Ishikawa (cell line): Measurements from ENCODE around the gene SPEM2.

ENCODE experiments used
- CEBPB ChIP-seq: IDR thresholded peaks from 2 replicates; pipeline ENCODE4 v1.6.1; 2012
- CREB1 ChIP-seq: IDR thresholded peaks from 2 replicates; pipeline ENCODE4 v1.6.1; 2012; ENCODE audit warnings: low read depth
- EGR1 ChIP-seq: IDR thresholded peaks from 2 replicates; pipeline ENCODE4 v1.6.1; 2012
- EP300 ChIP-seq: IDR thresholded peaks from 2 replicates; pipeline ENCODE4 v1.6.1; 2012; ENCODE audit warnings: borderline replicate concordance
- FOXM1 ChIP-seq: IDR thresholded peaks from 2 replicates; pipeline ENCODE4 v1.6.1; 2012; ENCODE audit warnings: low read depth, borderline replicate concordance
- NFIC ChIP-seq: IDR thresholded peaks from 2 replicates; pipeline ENCODE4 v1.6.1; 2012
- RAD21 ChIP-seq: IDR thresholded peaks from 2 replicates; pipeline ENCODE4 v1.6.1; 2012; ENCODE audit warnings: low read depth
- TAF1 ChIP-seq: IDR thresholded peaks from 2 replicates; pipeline ENCODE4 v1.6.1; 2012; ENCODE audit warnings: low read depth, mild to moderate bottlenecking
- TCF12 ChIP-seq: IDR thresholded peaks from 2 replicates; pipeline ENCODE4 v1.6.1; 2012; ENCODE audit warnings: low read depth
- TEAD4 ChIP-seq: IDR thresholded peaks from 2 replicates; pipeline ENCODE4 v1.6.1; 2012
- YY1 ChIP-seq: IDR thresholded peaks from 2 replicates; pipeline ENCODE4 v1.6.1; 2012; ENCODE audit warnings: low read depth
- ZBTB7A ChIP-seq: IDR thresholded peaks from 2 replicates; pipeline ENCODE4 v1.6.1; 2012; ENCODE audit warnings: low read depth
- TF ChIP-seq, protein P1 (sequence below): IDR thresholded peaks from 2 replicates; pipeline ENCODE4 v1.6.1; 2012
- TF ChIP-seq, protein P2 (sequence below): IDR thresholded peaks from 2 replicates; pipeline ENCODE4 v1.6.1; 2012; ENCODE audit warnings: low read depth, mild to moderate bottlenecking
- TF ChIP-seq, protein P3 (sequence below): IDR thresholded peaks from 2 replicates; pipeline ENCODE4 v1.6.1; 2012

Gene SPEM2

DNA sequence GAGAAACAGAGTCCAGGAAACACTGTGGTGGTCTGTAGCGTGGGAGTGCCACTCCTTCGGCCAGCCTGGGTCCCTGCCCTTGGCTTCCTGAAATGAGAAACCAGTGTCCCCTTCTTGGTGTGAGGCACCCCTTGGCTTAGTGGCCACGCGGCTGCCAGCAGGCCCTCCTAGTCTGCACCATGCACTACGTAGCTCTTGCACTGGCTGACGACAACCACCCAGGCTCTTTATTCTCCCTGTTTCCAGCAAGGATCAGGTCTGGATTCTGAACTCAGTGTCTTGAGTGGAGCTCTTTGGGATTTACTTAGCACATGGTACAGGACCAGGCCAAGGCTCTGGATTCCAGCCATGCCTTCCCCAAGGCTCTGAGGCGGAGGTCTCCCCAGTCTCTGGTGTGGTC lies 2.1 kb downstream of the SPEM2 start:
- TF ChIP-seq RAD21 (no peak), TEAD4 (no peak), NFIC (no peak)

DNA sequence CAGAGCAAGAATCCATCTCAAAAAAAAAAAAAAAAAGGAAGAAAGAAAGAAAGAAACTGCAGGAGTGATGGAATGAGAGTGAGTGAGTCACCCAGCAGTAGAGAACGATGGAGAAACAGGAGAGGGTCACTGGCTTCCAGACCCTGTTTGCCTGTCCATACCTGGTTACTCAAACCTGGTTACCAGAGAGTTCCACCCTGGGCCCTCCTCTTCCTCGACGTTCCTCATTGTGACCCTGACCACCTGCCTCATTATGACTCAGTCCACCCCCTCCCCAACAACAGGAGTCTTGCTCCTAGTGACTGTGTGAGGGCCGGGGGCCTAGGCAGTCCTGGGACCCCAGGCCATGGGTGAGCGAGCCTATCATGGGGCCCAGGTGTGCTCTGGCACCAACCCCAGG lies 3.1 kb downstream of the SPEM2 start, which contains the start of gene SPEM3:
Gene SPEM3, plus strand, starts transcription at position 301 of the 400 bp plus-strand sequence. Its CDS starts 46 bp downstream, at position 347.
- no peak for TF ChIP-seq TEAD4
- no peak for TF ChIP-seq TCF12
- TF ChIP-seq ZBTB7A: no peak
- no peak for TF ChIP-seq CREB1
- TF ChIP-seq YY1: no peak
- TF ChIP-seq RAD21: no peak
- TF ChIP-seq TAF1: no peak
- TF ChIP-seq NFIC: no peak
- TF ChIP-seq EGR1: no peak
- TF ChIP-seq FOXM1: no peak
- TF ChIP-seq CEBPB: no peak
- TF ChIP-seq, protein P1, sequence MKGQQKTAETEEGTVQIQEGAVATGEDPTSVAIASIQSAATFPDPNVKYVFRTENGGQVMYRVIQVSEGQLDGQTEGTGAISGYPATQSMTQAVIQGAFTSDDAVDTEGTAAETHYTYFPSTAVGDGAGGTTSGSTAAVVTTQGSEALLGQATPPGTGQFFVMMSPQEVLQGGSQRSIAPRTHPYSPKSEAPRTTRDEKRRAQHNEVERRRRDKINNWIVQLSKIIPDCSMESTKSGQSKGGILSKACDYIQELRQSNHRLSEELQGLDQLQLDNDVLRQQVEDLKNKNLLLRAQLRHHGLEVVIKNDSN: no peak
- TF ChIP-seq EP300: no peak
- TF ChIP-seq, protein P2, sequence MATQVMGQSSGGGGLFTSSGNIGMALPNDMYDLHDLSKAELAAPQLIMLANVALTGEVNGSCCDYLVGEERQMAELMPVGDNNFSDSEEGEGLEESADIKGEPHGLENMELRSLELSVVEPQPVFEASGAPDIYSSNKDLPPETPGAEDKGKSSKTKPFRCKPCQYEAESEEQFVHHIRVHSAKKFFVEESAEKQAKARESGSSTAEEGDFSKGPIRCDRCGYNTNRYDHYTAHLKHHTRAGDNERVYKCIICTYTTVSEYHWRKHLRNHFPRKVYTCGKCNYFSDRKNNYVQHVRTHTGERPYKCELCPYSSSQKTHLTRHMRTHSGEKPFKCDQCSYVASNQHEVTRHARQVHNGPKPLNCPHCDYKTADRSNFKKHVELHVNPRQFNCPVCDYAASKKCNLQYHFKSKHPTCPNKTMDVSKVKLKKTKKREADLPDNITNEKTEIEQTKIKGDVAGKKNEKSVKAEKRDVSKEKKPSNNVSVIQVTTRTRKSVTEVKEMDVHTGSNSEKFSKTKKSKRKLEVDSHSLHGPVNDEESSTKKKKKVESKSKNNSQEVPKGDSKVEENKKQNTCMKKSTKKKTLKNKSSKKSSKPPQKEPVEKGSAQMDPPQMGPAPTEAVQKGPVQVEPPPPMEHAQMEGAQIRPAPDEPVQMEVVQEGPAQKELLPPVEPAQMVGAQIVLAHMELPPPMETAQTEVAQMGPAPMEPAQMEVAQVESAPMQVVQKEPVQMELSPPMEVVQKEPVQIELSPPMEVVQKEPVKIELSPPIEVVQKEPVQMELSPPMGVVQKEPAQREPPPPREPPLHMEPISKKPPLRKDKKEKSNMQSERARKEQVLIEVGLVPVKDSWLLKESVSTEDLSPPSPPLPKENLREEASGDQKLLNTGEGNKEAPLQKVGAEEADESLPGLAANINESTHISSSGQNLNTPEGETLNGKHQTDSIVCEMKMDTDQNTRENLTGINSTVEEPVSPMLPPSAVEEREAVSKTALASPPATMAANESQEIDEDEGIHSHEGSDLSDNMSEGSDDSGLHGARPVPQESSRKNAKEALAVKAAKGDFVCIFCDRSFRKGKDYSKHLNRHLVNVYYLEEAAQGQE: no peak
- TF ChIP-seq, protein P3, sequence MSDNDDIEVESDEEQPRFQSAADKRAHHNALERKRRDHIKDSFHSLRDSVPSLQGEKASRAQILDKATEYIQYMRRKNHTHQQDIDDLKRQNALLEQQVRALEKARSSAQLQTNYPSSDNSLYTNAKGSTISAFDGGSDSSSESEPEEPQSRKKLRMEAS: no peak

DNA sequence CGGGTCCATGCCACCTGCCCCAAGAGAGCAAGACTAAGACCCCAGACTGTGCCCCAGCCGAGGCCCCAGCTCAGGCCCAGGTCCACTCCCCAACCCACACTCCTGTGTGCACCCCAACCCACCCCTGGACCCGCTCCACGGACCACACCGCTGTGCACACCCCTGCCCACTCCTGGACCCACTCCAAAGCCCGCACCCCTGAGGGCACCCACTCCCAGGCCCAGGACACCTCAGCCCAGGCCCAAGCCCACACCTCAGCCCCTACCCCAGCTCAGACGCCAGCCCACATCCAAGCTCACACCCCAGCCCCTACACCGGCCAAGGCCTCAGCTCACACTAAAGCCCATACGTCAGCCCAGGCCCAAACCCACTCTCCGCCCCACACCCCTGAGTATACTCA lies 4.3 kb downstream of the SPEM2 start:
- TF ChIP-seq, protein P1: no peak
- no peak for TF ChIP-seq RAD21
- TF ChIP-seq TAF1: no peak
- TF ChIP-seq, protein P2: no peak
- TF ChIP-seq FOXM1: no peak
- no peak for TF ChIP-seq EGR1
- TF ChIP-seq, protein P3: no peak
- no peak for TF ChIP-seq CREB1
- TF ChIP-seq NFIC: no peak
- TF ChIP-seq YY1: no peak
- TF ChIP-seq TCF12: no peak
- no peak for TF ChIP-seq ZBTB7A
- no peak for TF ChIP-seq TEAD4
- no peak for TF ChIP-seq CEBPB
- TF ChIP-seq EP300: no peak

DNA sequence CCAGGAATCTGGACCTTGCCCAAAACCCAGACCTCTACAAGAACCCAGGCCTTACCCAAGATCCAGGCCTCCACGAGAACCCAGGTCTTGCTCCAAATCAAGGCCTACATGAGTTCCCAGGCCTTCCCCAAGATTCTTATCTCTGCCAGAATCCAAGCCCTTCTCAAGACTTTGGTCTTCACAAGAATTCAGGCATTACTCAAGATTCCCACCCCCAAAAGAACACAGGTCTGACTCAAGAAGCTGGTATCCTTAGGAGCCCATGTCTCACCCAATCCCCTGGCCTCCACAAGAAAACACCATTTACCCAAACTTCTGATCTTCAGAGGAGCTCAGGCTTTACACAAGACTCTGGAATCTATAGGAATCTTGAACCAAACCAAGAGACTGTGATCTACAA lies 5.8 kb downstream of the SPEM2 start:
- TF ChIP-seq RAD21 (no peak), YY1 (no peak), EGR1 (no peak), CREB1 (no peak), TEAD4 (no peak), CEBPB (no peak), TAF1 (no peak), ZBTB7A (no peak), FOXM1 (no peak), NFIC (no peak), EP300 (no peak), TCF12 (no peak)
- TF ChIP-seq, protein P3: no peak
- TF ChIP-seq, protein P1: no peak
- TF ChIP-seq, protein P2: no peak
